Measurements from ENCODE around the gene NKD2.

Gene NKD2

GRCh38 chr5:1080432-1080831 lies 71.8 kb downstream of the NKD2 start:
- TF ChIP-seq SIN3A (IDR thresholded peaks at IDR 0.05; ENCODE audit: borderline replicate concordance, insufficient read depth, low read length) (no peak), FOXP2 (optimal IDR thresholded peaks at IDR 0.05; ENCODE audit: borderline replicate concordance, extremely low read depth, extremely low read length, insufficient read depth) (no peak), REST (IDR thresholded peaks at IDR 0.05; ENCODE audit: insufficient read depth in 1 of 2, low read depth in 2 of 2, low read length in 2 of 2) (no peak), TAF1 (IDR thresholded peaks at IDR 0.05; ENCODE audit: borderline replicate concordance, insufficient read depth, low read length) (no peak), POLR2AphosphoS5 (IDR thresholded peaks at IDR 0.05; ENCODE audit: low read depth, low read length) (no peak)

GRCh38 chr5:1081519-1081918 lies 72.9 kb downstream of the NKD2 start:
- TF ChIP-seq SIN3A (IDR thresholded peaks at IDR 0.05; ENCODE audit: borderline replicate concordance, insufficient read depth, low read length) (no peak), FOXP2 (optimal IDR thresholded peaks at IDR 0.05; ENCODE audit: borderline replicate concordance, extremely low read depth, extremely low read length, insufficient read depth) (no peak), REST (IDR thresholded peaks at IDR 0.05; ENCODE audit: insufficient read depth in 1 of 2, low read depth in 2 of 2, low read length in 2 of 2) (no peak), TAF1 (IDR thresholded peaks at IDR 0.05; ENCODE audit: borderline replicate concordance, insufficient read depth, low read length) (no peak), POLR2AphosphoS5 (IDR thresholded peaks at IDR 0.05; ENCODE audit: low read depth, low read length) (no peak)

- TF ChIP-seq POLR2AphosphoS5 (IDR thresholded peaks at IDR 0.05; ENCODE audit: low read depth, low read length) (no peak), SIN3A (IDR thresholded peaks at IDR 0.05; ENCODE audit: borderline replicate concordance, insufficient read depth, low read length) (no peak), REST (IDR thresholded peaks at IDR 0.05; ENCODE audit: insufficient read depth in 1 of 2, low read depth in 2 of 2, low read length in 2 of 2) (no peak), TAF1 (IDR thresholded peaks at IDR 0.05; ENCODE audit: borderline replicate concordance, insufficient read depth, low read length) (no peak), FOXP2 (optimal IDR thresholded peaks at IDR 0.05; ENCODE audit: borderline replicate concordance, extremely low read depth, extremely low read length, insufficient read depth) (no peak)
Measured at GRCh38 chr5:1083823-1084605, 75.4 kb downstream of the NKD2 start.

- TF ChIP-seq SIN3A (IDR thresholded peaks at IDR 0.05; ENCODE audit: borderline replicate concordance, insufficient read depth, low read length) (no peak), FOXP2 (optimal IDR thresholded peaks at IDR 0.05; ENCODE audit: borderline replicate concordance, extremely low read depth, extremely low read length, insufficient read depth) (no peak), POLR2AphosphoS5 (IDR thresholded peaks at IDR 0.05; ENCODE audit: low read depth, low read length) (no peak), TAF1 (IDR thresholded peaks at IDR 0.05; ENCODE audit: borderline replicate concordance, insufficient read depth, low read length) (no peak), REST (IDR thresholded peaks at IDR 0.05; ENCODE audit: insufficient read depth in 1 of 2, low read depth in 2 of 2, low read length in 2 of 2) (no peak)
Measured at GRCh38 chr5:1085391-1085790, 76.8 kb downstream of the NKD2 start.

Data from PFSK-1 (cell line).